HepG2 (cell line): ENCODE data around the gene ACKR4. TPM values are rescaled to one million over a fixed set of nuclear protein-coding genes. Genes with fewer than 3 reads are reported as not detected.

Source experiments
- ATAC-seq: fragments of 200-7000 bp; cut with Tn5 transposase; 3 replicates; pipeline ENCODE4 v1.9.1; 2020; ENCODE audit warnings: mild to moderate bottlenecking, moderate library complexity
- BruUV-seq: library from RNA; stranded (reverse); fragments of 400-500 nt; replicated peaks from 2 replicates; lab custom pipeline; 2021; lab: Mats Ljungman, UMichigan
- CTCF ChIA-PET: fragments of 300-600 bp; formaldehyde crosslinking; extraction: SDS; loops from one replicate; lab custom pipeline; 2021; ENCODE audit warnings: low total read pairs, inconsistent platforms, low intra/inter-chr PET ratio; lab: Yijun Ruan, JAX
- POLR2A ChIA-PET: fragments of 350-600 bp; sonication (Branson Sonifier 250); formaldehyde crosslinking; loops from one replicate; lab custom pipeline; 2020; ENCODE audit warnings: antibody characterized with exemption, inconsistent platforms; lab: Yijun Ruan, JAX
- DNase-seq: peaks from one replicate; pipeline ENCODE4 v3.0.0-alpha.2; 2015; ENCODE audit warnings: low spot score
- FAIRE-seq: peaks from 3 replicates; lab custom pipeline; 2011; peaks lifted over from hg19 to GRCh38; lab: Jason Lieb, UNC
- H2AFZ ChIP-seq: one replicate; pipeline ENCODE4 v1.6.1; 2011; ENCODE audit warnings: low read length, inconsistent platforms
- H3K27ac ChIP-seq: fragments of 300-600 bp; 3 replicates; pipeline ENCODE4 v1.8.0; 2011; ENCODE audit warnings: mixed run types, mild to moderate bottlenecking, mixed read lengths, low read length, inconsistent platforms; ENCODE audit not compliant: insufficient read depth; ENCODE audit errors: extremely low read length
- H3K27me3 ChIP-seq, 2 experiments: fragments of 200-600 bp in 1 of 2; 2 replicates in 1 of 2; 3 replicates in 1 of 2; pipeline versions ENCODE4 v1.6.0 to v1.8.0; 2011; ENCODE audit warnings: low read length in 2 of 2, mild to moderate bottlenecking in 2 of 2, moderate library complexity in 2 of 2, inconsistent platforms in 1 of 2; ENCODE audit not compliant: insufficient read depth in 2 of 2, control insufficient read depth in 1 of 2
- H3K36me3 ChIP-seq, 2 experiments: fragments of 200-600 bp in 1 of 2; replicated peaks in 1 of 2; 2 replicates in 1 of 2; 3 replicates in 1 of 2; pipeline versions ENCODE4 v1.5.1 to v1.8.0; 2011; ENCODE audit warnings: low read length in 2 of 2, inconsistent platforms in 1 of 2; ENCODE audit not compliant: insufficient read depth in 2 of 2, control insufficient read depth in 1 of 2
- H3K4me1 ChIP-seq: 2 replicates; pipeline ENCODE4 v1.5.1; 2012; ENCODE audit warnings: low read length, inconsistent platforms; ENCODE audit not compliant: insufficient read depth
- H3K4me2 ChIP-seq: 2 replicates; pipeline ENCODE4 v1.6.0; 2011; ENCODE audit warnings: low read depth, low read length, inconsistent platforms
- H3K4me3 ChIP-seq, 3 experiments: fragments of 200-600 bp in 1 of 3; sonication (generic), shearing (Covaris generic) in 1 of 3; replicated peaks in 1 of 3; 2 replicates each; pipeline ENCODE4 v1.5.1; 2011 to 2016; ENCODE audit warnings: low read length in 3 of 3, inconsistent platforms in 2 of 3, low read depth in 2 of 3, mild to moderate bottlenecking in 2 of 3, control low read depth in 1 of 3, mixed read lengths in 1 of 3; ENCODE audit not compliant: insufficient read depth in 1 of 3
- H3K79me2 ChIP-seq: one replicate; pipeline ENCODE4 v1.6.1; 2011; ENCODE audit warnings: low read length, inconsistent platforms; ENCODE audit not compliant: insufficient read depth
- H3K9ac ChIP-seq: 2 replicates; pipeline ENCODE4 v1.6.0; 2011; ENCODE audit warnings: mild to moderate bottlenecking, low read depth, low read length, inconsistent platforms; ENCODE audit not compliant: insufficient read depth
- H3K9me3 ChIP-seq: 2 replicates; pipeline ENCODE4 v1.5.1; 2012; ENCODE audit warnings: mild to moderate bottlenecking, low read length
- H4K20me1 ChIP-seq: 2 replicates; pipeline ENCODE4 v1.6.0; 2011; ENCODE audit warnings: inconsistent platforms, mild to moderate bottlenecking, low read length, moderate library complexity; ENCODE audit not compliant: insufficient read depth
- AKAP8 ChIP-seq: sonication (generic); formaldehyde crosslinking; IDR thresholded peaks from 2 replicates; pipeline ENCODE4 v1.5.1; 2020; ENCODE audit warnings: mild to moderate bottlenecking, missing genetic modification reagents
- JUND ChIP-seq: sonication (generic); formaldehyde crosslinking; IDR thresholded peaks from 2 replicates; pipeline ENCODE4 v1.8.0; 2022; ENCODE audit warnings: mild to moderate bottlenecking, missing genetic modification reagents
- NPAS2 ChIP-seq: sonication (generic); formaldehyde crosslinking; IDR thresholded peaks from 2 replicates; pipeline ENCODE4 v1.8.0; 2022; ENCODE audit warnings: mild to moderate bottlenecking, missing genetic modification reagents, borderline replicate concordance
- PCBP2 ChIP-seq: fragments of 200-400 bp; formaldehyde crosslinking; optimal IDR thresholded peaks from 2 replicates; pipeline ENCODE3; 2018; ENCODE audit warnings: low read length, low read depth; ENCODE audit not compliant: poor library complexity, severe bottlenecking
- TP53 ChIP-seq: sonication (generic); formaldehyde crosslinking; conservative IDR thresholded peaks from 2 replicates; pipeline ENCODE4 v1.4.0; 2020; ENCODE audit warnings: missing genetic modification reagents
- ZNF432 ChIP-seq: sonication (generic); formaldehyde crosslinking; IDR thresholded peaks from 2 replicates; pipeline ENCODE4 v1.5.0; 2020; ENCODE audit warnings: missing genetic modification reagents, mild to moderate bottlenecking, borderline replicate concordance
- ZNF724P ChIP-seq: sonication (generic); formaldehyde crosslinking; IDR thresholded peaks from 2 replicates; pipeline ENCODE4 v1.8.0; 2022; ENCODE audit warnings: missing genetic modification reagents, borderline replicate concordance
- WGBS: methylation state at CpG from one replicate; pipeline ENCODE4 v1.1.6; 2017; ENCODE audit warnings: low lambda C conversion rate; 5-methylcytosine and 5-hydroxymethylcytosine counted together
- in situ Hi-C: cut with HindIII; loops from 2 replicates; pipeline ENCODE4 v1.10.0; 2017; ENCODE audit warnings: low pct_unique_long_range_greater_than_20kb; ENCODE audit not compliant: extremely low pct_ligation_motif_present
- intact Hi-C: fragments of 100-400 bp; cut with micrococcal nuclease; formaldehyde crosslinking; loops from one replicate; pipeline ENCODE4 v1.10.0; 2022; ENCODE audit not compliant: unreplicated experiment
- polyA plus RNA-seq, 8 experiments: library from polyadenylated mRNA; depleted of rRNA in 3 of 8; stranded (reverse) in 7 of 8; unstranded in 1 of 8; fragments of >200 nt; fragmentation: Illumina TruSeq in 4 of 8; extraction: Trizol in 4 of 8; gene quantifications; 2 replicates each; pipeline versions ENCODE4 v1.2.1 to v1.2.3, GENCODE V29; 2011 to 2016; ENCODE audit warnings: low read depth in 4 of 8, missing spikeins in 1 of 8, mixed read lengths in 1 of 8; ENCODE audit not compliant: insufficient read depth in 1 of 8
- total RNA-seq, 5 experiments: library from RNA; depleted of rRNA; stranded (reverse); fragments of >200 nt; fragmentation: Illumina TruSeq; extraction: Trizol; gene quantifications; 2 replicates each; pipeline ENCODE4 v1.2.3, GENCODE V29; 2016; ENCODE audit warnings: low read depth in 1 of 5

The ACKR4 gene
- total and polyA plus RNA-seq, 2 of the 13 experiments (the other 11 are each of a cell fraction or from before 2014, with no cell fraction given) = 0.16 TPM; not detected in 1

GRCh38 chr3:132625613-132626012, 28.5 kb downstream of the ACKR4 start:
- ChIA-PET CTCF (no interaction called here), POLR2A (no interaction called here)
- Histone ChIP-seq H3K27me3 (no peaks in the 10 kb centered on the region), H4K20me1 (no peaks in the 10 kb centered on the region), H3K27ac (no peak overlapping the region), H2AFZ (no peak overlapping the region), H3K4me3 (no peak overlapping the region)
- no peak for ATAC-seq
- intact Hi-C loops = no loop called here
- TF ChIP-seq NPAS2 (CRISPR knock-in tag) = no peak
- no peak for TF ChIP-seq AKAP8 (CRISPR knock-in tag)
- TF ChIP-seq ZNF432 = no peak
- TF ChIP-seq ZNF724P (CRISPR knock-in tag) = no peak
- TF ChIP-seq PCBP2 = no peak
- TF ChIP-seq, all 625 proteins: peak for 0
- Histone ChIP-seq H3K9me3 (no peaks in the 10 kb centered on the region), H3K36me3 (peaks cover 8 to 33% of the 10 kb centered on the region in 2 experiments), H3K9ac (no peak overlapping the region), H3K4me2 (no peak overlapping the region), H3K79me2 (no peaks in the 10 kb centered on the region), H3K4me1 (no peaks in the 10 kb centered on the region)
- in situ Hi-C loops = no loop called here
- no TSS peak for BruUV-seq
- WGBS = 95% methylated on average over 1 of the region's 1 CpG
- DNase-seq (no peak), FAIRE-seq (no peak)

- H4K20me1 ChIP-seq = no peaks in the 10 kb centered on the region
- no peak for FAIRE-seq
- BruUV-seq = TSS peak; percentile 27
- no peak overlapping the region for H3K27ac ChIP-seq
- no peak overlapping the region for H3K9ac ChIP-seq
- H3K9me3 ChIP-seq = no peaks in the 10 kb centered on the region
- peaks cover 8 to 26% of the 10 kb centered on the region in 2 experiments for H3K36me3 ChIP-seq
- no peaks in the 10 kb centered on the region for H3K4me1 ChIP-seq
- ATAC-seq = no peak
- POLR2A ChIA-PET = no interaction called here
- TF ChIP-seq TP53 (CRISPR knock-in tag) (0 out of 2 replicates have a peak, but pooled peaks have one; percentile 25), JUND (CRISPR knock-in tag) (no peak)
- CTCF ChIA-PET = no interaction called here
- H3K4me3 ChIP-seq = no peak overlapping the region
- in situ Hi-C loops (no loop called here), intact Hi-C loops (no loop called here)
- no peak overlapping the region for H2AFZ ChIP-seq
- WGBS = 98% methylated on average over 6 of the region's 6 CpGs
- H3K4me2 ChIP-seq = no peak overlapping the region
- H3K79me2 ChIP-seq = no peaks in the 10 kb centered on the region
- DNase-seq = no peak
- H3K27me3 ChIP-seq = no peaks in the 10 kb centered on the region
Observed at GRCh38 chr3:132626955-132627354, 29.9 kb downstream of the ACKR4 start.
